ENCODE measurements around the gene MRPL3. TPM values are rescaled to one million over a fixed set of nuclear protein-coding genes. Genes with fewer than 3 reads are reported as not detected.

The MRPL3 gene
- total RNA-seq, 1 experiment from 2014 or later: 126 TPM

DNA sequence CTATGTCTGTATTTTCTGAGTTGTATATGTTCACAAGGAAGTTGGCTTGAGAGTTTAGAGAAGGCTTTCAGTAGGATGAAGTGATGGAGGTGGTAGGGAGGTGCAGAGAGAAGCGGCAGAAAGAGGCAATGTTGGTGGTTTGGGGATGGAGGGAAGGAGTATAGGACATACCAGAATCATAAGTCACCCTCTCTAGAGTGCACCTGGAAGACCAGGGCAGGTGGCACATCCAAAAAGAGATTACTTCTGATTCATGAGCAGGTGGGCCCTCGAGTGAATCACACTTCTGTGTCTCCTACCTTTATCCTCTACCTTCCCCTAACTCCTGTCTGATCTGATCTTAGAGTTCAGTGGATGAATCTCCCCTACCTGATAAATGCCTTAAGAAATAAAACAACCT lies 41.8 kb upstream of the MRPL3 start:
- Mint-ChIP-seq H3K27ac (ENCODE audit: unreplicated experiment) (no peak overlapping the region), H3K4me3 (ENCODE audit: unreplicated experiment) (no peak overlapping the region), H3K4me1 (ENCODE audit: low read depth, unreplicated experiment) (no peaks in the 10 kb centered on the region), H3K27me3 (ENCODE audit: insufficient read depth, unreplicated experiment) (peaks cover 6% of the 10 kb centered on the region), H3K9me3 (ENCODE audit: unreplicated experiment) (no peaks in the 10 kb centered on the region), H3K36me3 (ENCODE audit: insufficient read depth, unreplicated experiment) (no peaks in the 10 kb centered on the region)
- H3K27me3 ChIP-seq (replicated peaks; ENCODE audit: control insufficient read depth, insufficient read depth, low read length): no peaks in the 10 kb centered on the region; the same call in 1 of the 2 replicates
- ChIA-PET POLR2A (no interaction called here), CTCF (no interaction called here)
- TF ChIP-seq, protein P1, sequence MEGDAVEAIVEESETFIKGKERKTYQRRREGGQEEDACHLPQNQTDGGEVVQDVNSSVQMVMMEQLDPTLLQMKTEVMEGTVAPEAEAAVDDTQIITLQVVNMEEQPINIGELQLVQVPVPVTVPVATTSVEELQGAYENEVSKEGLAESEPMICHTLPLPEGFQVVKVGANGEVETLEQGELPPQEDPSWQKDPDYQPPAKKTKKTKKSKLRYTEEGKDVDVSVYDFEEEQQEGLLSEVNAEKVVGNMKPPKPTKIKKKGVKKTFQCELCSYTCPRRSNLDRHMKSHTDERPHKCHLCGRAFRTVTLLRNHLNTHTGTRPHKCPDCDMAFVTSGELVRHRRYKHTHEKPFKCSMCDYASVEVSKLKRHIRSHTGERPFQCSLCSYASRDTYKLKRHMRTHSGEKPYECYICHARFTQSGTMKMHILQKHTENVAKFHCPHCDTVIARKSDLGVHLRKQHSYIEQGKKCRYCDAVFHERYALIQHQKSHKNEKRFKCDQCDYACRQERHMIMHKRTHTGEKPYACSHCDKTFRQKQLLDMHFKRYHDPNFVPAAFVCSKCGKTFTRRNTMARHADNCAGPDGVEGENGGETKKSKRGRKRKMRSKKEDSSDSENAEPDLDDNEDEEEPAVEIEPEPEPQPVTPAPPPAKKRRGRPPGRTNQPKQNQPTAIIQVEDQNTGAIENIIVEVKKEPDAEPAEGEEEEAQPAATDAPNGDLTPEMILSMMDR (IDR thresholded peaks at IDR 0.05; ENCODE audit: insufficient read depth in 1 of 2, low read depth in 1 of 2, low read length in 1 of 2, severe bottlenecking in 1 of 2, unreplicated experiment in 1 of 2): no peak
- no peaks in the 10 kb centered on the region for H3K4me1 ChIP-seq
- no peak overlapping the region for H3K4me3 ChIP-seq (ENCODE audit: low read depth, low read length)
- no peak for DNase-seq
- H3K9me3 ChIP-seq: no peaks in the 10 kb centered on the region
- no peaks in the 10 kb centered on the region for H3K36me3 ChIP-seq (ENCODE audit: control insufficient read depth, insufficient read depth, low read length)
- BruUV-seq (replicated peaks): no TSS peak
- intact Hi-C loops (cut with micrococcal nuclease; ENCODE audit: unreplicated experiment): loop anchor here (1.0 kb wide), 1 partner anchor 114 kb away; no protein-coding TSS in a partner anchor

DNA sequence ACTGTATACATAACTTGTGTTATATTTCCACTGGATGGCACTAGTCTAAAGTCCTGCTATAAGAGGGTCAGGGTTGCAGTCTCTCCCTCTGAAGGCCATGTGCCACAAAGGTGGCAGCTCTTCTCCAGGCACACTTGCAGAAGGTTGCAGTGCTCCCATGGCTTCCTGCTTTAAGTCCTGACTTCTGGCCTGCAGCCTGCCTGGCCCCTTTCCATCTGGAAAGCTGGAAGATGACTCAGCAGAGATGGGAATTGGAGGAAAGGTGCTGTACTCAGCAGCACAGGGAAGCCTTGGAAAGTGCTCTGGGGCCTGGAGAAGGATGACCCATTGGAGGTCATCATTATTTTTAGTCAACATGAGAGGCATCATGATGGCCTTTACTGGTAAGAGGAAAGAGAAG lies 40.9 kb upstream of the MRPL3 start:
- H3K36me3 Mint-ChIP-seq (ENCODE audit: insufficient read depth, unreplicated experiment): no peaks in the 10 kb centered on the region
- CTCF ChIA-PET: no interaction called here

DNA sequence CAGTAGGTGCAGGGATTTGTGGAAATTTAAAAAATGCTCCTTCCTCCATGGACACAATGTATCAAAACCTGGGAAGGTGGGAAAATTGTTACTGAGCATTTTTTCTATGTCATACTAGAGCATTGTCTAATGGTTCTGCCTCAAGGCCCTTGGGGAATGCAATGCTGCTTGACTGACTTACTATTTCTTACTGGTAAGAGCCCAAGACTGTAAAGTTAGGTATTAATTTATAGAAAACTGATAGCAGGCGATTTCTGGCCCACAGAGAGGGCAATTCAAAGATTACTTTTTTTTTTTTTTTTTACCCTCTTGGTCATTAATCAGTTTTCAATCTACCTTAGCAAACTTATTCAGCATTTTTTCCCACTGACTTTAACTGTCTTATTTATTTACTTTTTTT lies 38.5 kb upstream of the MRPL3 start:
- Histone ChIP-seq H3K36me3 (ENCODE audit: control insufficient read depth, insufficient read depth, low read length) (no peaks in the 10 kb centered on the region), H3K27me3 (replicated peaks; ENCODE audit: control insufficient read depth, insufficient read depth, low read length) (no peaks in the 10 kb centered on the region; the same call in 1 of the 2 replicates), H3K4me1 (no peaks in the 10 kb centered on the region), H3K9me3 (no peaks in the 10 kb centered on the region), H3K4me3 (ENCODE audit: low read depth, low read length) (no peak overlapping the region)
- intact Hi-C loops (cut with micrococcal nuclease; ENCODE audit: unreplicated experiment): no loop called here
- Mint-ChIP-seq H3K9me3 (ENCODE audit: unreplicated experiment) (no peaks in the 10 kb centered on the region), H3K4me1 (ENCODE audit: low read depth, unreplicated experiment) (no peaks in the 10 kb centered on the region), H3K36me3 (ENCODE audit: insufficient read depth, unreplicated experiment) (no peaks in the 10 kb centered on the region), H3K27ac (ENCODE audit: unreplicated experiment) (no peak overlapping the region), H3K4me3 (ENCODE audit: unreplicated experiment) (no peak overlapping the region), H3K27me3 (ENCODE audit: insufficient read depth, unreplicated experiment) (peaks cover 3% of the 10 kb centered on the region)
- DNase-seq: no peak
- no TSS peak for BruUV-seq (replicated peaks)
- ChIA-PET CTCF (no interaction called here), POLR2A (no interaction called here)
- TF ChIP-seq, protein P1 (IDR thresholded peaks at IDR 0.05; ENCODE audit: insufficient read depth in 1 of 2, low read depth in 1 of 2, low read length in 1 of 2, severe bottlenecking in 1 of 2, unreplicated experiment in 1 of 2): no peak

More for the DNA sequence above, 40.9 kb upstream of the MRPL3 start:
- Histone ChIP-seq H3K4me3 (ENCODE audit: low read depth, low read length) (no peak overlapping the region), H3K9me3 (no peaks in the 10 kb centered on the region), H3K27me3 (replicated peaks; ENCODE audit: control insufficient read depth, insufficient read depth, low read length) (no peaks in the 10 kb centered on the region; the same call in 1 of the 2 replicates), H3K4me1 (no peaks in the 10 kb centered on the region), H3K36me3 (ENCODE audit: control insufficient read depth, insufficient read depth, low read length) (no peaks in the 10 kb centered on the region)
- POLR2A ChIA-PET: no interaction called here
- no peaks in the 10 kb centered on the region for H3K4me1 Mint-ChIP-seq (ENCODE audit: low read depth, unreplicated experiment)
- no peak for DNase-seq
- BruUV-seq (replicated peaks): no TSS peak
- H3K9me3 Mint-ChIP-seq (ENCODE audit: unreplicated experiment): no peaks in the 10 kb centered on the region
- TF ChIP-seq, protein P1 (IDR thresholded peaks at IDR 0.05; ENCODE audit: insufficient read depth in 1 of 2, low read depth in 1 of 2, low read length in 1 of 2, severe bottlenecking in 1 of 2, unreplicated experiment in 1 of 2): no peak
- intact Hi-C loops (cut with micrococcal nuclease; ENCODE audit: unreplicated experiment): loop anchor here (1.0 kb wide), 1 partner anchor 115 kb away; no protein-coding TSS in a partner anchor
- no peak overlapping the region for H3K27ac Mint-ChIP-seq (ENCODE audit: unreplicated experiment)
- peaks cover 6% of the 10 kb centered on the region for H3K27me3 Mint-ChIP-seq (ENCODE audit: insufficient read depth, unreplicated experiment)
- H3K4me3 Mint-ChIP-seq (ENCODE audit: unreplicated experiment): no peak overlapping the region

Data from Caco-2 (cell line).